GM21526 (cell line): ENCODE measurements around the gene ADRA2A.

Experiments
- ATAC-seq: cut with Tn5 transposase; IDR thresholded peaks from one replicate; pipeline ENCODE4 v1.9.1; 2021; ENCODE audit warnings: moderate library complexity; ENCODE audit not compliant: unreplicated experiment, low FRiP score

The ADRA2A gene

DNA sequence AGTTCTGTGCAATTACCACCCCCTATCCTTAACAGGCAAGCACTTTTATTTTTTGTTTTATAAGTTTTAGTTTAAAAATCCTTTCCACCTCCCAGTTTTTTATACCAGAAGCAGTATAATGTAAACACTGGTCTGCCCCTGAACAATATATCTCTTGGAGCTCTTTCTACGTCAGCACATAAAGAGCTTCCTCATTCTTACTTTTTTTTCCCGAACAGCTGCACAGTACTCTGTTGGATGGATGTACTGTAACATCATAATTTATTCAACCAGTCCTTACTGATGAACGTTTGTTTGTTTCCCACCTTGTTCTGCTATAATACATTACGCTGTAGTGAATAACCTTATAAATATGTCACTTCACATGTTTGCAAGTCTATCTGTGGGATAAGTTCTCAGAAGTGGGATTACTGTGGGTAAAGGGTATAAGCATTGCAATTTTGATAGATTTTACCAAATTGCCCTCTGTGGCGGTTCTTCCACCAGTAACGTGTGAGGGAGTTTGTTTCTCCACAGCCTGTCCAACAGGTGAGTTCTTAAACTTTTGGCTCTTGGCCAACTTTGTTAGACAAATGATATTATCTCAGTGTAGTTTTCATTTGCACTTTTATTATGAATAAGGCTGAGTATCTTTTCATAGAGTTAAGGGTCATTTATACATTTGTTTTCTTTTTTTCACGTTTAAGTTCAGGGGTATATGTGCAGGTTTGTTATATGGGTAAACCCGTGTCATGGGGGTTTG lies 32.8 kb downstream of the ADRA2A start:
- no peak for ATAC-seq

DNA sequence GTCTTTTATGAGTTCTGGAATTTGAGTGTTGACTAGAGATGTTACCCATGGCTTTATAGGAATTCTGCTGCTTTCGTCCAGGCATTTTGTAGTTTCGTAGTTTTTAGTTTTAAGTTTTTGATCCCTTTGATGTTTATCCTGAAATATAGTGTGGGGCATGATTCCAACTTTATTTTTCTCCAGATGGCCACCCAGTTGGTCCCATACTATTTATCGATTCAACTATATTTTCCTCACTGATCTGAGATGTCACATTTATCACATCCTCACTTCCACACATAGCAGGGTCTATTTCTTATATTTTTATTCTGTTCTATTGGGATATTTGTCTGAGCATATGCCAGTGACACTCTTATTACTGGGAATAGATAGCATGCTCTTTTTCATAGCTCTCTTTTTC lies 33.9 kb downstream of the ADRA2A start:
- ATAC-seq: no peak

DNA sequence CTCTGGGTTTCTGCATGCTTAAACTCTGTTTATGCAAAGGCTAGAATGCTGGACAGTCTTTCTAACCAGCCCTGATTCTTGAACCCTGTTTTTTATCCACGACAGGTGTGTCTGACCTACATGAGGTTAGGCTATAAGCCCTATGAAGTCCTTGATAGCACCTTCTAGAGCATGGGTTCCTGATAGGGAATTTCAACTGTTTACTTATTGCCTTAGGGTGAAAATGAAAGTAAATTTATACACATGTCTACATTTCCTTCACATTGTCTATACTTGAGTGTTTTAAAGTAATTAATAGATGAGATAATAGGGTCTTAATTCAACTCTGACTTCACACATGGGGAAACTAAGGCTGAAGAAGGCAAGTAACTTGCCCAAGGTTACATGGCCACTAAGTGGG lies 35.5 kb downstream of the ADRA2A start:
- ATAC-seq: no peak

DNA sequence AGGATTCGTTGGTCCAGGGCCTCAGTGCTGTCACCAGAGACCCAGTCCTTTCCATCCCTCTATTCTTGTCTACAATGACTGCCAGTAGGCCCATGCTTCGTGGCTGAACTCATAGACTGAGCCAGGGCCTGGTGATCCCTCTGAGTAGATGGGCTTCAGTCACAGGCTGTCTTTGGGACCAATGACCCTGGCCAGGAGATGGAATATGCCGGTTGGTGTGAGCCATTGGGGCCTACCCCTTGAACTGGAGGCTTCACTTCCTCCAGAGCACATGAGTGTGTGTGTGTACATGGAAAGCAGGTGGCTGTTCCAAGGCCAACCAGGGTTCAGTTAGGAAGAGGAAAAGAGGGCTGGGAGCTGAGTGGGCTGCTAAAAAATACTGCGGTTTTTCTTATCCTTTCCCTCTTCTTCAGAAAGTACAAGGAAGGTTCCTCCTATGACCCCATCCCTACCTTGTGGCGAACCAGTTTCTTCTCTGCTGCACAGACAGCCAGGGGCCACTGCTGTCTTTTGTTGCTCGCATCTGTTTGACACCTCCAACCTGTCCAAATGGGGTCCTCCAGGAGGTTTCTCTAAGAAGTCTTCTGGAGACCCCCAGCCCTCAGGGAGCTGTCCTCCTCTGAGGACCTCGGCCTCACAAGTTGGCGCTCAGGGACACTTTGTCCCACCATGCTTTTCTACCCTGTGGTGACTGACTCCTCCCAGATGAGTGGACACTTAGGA lies 36.6 kb downstream of the ADRA2A start:
- ATAC-seq: no peak

DNA sequence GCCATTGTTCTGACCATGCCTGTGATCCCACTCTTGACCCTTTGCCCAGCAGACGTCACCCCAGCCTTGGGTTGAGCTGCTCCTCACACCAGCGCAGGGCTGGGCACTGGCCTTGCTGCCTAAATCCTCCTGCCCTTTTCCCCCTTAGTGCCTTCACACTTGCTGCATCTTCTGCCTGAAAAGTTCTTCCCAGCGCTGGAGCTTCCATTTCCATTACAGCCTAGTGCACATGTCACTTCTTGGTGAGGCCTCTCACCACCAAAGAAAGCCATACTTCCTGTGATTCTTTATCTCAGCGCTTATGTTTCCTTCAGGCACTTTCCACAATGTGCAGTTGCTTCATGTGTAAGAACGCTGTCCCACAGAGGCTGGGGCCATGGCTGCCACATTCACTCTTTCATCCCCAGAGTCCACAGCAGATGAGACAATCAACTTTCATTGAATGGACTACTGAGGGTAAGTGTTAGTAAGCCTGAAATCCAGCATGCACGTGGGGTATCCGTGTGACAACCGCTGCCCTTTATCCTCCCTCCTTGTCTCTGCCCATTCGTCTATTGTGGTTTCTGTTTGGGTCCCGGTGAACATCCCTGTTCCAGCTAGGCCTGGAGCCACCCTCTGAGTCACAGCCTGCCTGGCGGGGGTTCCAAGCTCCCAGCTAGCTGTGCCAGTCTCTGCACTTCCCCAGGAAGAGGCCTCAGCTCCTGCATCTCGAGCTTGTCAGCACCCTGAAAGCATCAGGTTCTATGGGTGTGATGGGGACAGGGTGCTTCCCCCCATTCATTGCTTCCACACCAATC lies 37.3 kb downstream of the ADRA2A start:
- ATAC-seq: no peak

DNA sequence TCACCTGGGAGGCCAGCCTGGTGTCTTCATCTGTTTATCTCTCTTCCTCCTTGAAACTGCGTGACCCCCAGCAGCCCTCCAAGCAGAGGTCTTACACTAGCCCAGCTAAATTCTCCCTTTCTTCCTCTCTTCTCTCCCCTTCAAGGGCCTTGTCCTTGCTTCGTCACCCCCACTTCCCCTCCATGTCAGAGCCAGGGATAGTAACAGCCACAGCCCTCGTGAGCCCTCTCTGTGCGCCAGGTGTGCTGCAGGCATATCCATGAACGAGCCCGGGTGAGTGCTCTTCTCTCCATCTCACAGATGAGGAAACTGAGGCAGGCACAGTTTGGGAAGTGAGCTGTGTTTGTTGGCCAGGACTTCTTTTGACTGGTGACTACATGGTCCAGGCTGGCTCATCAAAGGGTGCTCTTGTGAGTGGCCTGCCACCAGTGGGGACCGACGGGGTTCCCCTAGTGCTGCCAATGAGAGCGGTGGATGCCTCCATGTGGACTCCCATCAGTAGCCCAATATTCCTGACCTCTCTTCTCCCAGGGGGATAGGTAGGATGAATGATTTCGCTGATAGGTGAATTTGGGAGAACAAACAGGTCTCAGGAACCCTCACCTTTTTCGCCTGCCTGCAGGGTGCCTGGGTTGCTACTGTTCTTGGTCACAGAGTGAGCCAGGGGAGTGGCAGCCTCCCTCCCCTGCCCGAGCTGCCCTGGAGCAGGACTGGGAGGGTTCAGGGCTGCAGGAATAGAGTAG lies 38.1 kb downstream of the ADRA2A start:
- ATAC-seq: no peak

DNA sequence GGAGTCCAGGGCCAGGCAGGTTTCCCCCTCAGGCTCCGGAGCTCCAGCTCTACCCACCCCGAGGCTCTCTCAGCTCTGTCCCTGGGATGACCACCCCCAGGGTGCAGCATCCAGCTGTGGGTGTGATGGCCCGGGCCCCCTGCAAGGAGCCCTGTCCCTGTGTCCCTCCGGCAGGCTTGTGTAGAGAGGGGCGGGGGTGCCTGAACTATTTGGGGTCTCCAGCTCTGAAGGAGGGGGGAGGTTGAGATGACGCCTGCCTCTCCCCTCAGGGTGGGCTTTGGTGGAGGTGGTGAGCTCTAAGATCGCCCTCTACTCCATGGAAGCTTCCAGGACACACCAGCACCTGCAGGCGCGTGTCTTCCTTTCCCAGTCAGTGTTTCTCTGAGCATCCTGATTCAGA lies 39.4 kb downstream of the ADRA2A start:
- ATAC-seq: no peak

DNA sequence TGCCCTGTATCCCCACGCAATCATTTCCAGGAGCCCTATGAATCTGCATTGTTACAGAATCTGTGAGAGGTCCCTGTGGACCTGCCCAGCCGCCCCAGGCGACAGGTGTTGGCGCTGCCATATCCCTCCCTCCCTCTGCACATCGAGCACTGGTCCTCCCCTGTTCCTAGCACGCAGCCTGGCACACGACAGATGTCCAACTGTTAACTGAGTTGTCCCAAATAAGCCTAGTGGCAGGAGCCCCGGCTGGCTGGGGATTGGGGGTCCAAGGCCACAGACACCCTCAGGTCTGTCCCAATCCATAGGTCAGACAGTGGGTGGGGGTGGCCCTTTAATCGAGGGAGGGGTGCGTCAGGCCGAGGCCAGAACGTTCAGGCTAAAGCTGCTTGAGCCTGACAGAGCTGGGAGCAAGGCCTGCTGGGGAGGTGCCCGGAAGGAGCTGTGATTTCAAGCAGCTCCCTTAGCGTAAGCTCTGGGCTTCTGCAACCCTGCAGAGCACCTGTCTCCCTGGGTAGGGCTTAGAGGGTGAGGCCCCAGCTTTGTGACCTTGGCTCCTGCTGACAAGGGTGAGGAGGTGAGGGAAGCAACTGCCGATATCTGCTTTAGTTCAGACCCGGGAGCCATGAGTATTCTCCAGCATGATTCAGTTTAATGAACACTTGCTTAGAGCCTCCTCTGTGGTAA lies 40.1 kb downstream of the ADRA2A start:
- ATAC-seq: no peak

DNA sequence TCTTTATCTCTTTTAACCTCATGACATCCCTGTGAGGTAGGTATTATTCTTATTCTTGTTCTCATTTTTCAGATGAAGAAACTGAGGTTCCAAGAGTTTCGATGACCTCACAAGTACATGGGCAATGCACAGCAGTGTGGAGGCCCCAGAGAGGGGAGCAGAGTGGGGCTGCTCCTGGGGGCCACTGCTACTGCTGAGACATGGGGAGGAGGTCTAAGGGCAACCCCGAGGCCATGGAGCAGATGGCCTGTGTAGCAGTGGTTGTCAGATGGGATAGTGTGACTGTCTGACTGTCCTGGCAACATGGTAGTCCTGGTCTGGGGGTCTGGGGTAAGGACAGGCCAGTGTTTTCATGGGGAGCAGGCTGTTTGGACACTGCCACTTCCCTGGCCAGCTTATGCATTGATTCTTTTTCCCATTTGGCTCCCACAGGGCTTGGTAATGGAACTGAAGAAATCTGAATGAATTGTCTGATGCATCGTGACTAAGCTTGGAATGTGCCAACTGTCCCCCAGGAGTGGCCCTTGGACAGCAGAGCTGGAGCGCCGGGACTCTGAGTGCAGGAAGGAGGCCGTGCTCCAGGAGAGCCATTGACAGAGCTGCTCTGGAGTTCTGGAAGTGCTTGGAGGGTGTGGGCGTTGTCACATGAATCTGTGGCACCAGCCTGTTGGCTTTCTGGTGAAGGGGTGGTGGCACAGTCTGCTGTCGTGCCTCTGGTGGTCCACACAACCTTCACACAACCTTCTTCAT lies 40.9 kb downstream of the ADRA2A start:
- no peak for ATAC-seq

DNA sequence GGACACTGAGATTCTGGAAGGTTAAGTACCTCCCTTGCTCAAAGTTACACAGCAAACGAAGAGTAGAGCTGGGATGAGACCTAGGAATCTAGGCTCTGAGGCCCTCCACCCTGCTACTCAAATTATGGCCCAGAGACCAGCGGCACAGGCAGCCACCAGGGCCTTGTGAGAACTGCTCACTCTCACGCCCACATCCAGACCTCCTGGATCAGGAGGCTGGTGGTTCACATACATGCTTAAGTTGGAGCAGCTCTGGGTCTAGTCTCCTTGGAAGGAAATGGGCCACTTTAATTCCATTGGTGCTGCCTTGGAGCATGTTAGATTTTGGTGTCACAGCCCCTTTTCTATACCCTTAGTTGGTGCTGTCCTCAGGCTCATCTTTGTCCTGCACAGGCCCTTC lies 41.9 kb downstream of the ADRA2A start:
- no peak for ATAC-seq

DNA sequence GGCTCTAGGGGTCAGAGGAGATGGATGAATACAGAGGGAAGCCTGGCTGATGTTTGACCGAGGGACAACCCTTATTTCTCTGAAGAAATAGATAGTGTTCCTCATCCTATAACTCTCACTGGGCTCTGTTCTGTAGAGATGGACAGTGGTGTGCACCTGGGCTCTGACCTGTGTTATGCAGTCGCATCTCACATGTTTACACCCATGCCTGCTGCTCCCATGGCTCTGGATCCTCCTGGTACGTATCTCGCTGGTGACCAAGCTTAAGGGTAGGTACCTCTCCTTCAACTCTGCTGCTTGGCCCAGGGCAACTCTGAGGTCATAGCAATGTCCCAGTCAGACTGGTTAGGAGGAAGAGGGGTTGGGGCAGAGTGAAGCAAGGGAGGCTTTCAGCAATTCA lies 42.8 kb downstream of the ADRA2A start:
- no peak for ATAC-seq

DNA sequence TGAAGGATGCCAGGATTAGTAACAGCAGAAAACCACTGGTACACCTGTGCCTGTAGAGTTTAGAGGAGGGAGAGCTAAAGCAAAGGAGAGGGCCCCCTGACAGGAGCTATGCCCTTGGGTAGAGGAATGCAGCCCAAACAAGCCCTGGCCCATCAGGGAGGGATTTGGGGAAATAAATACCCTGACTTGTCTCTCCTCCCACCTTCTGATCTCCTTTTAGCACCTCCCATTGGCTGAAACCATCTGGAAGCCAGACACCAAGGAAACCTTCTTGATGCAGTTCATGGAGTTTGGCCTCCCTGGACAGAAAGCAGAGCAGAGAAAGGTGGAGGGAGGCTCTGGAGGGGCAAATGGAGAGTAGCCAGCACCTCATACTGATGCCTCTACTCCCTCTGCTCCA lies 45.3 kb downstream of the ADRA2A start:
- ATAC-seq: no peak

DNA sequence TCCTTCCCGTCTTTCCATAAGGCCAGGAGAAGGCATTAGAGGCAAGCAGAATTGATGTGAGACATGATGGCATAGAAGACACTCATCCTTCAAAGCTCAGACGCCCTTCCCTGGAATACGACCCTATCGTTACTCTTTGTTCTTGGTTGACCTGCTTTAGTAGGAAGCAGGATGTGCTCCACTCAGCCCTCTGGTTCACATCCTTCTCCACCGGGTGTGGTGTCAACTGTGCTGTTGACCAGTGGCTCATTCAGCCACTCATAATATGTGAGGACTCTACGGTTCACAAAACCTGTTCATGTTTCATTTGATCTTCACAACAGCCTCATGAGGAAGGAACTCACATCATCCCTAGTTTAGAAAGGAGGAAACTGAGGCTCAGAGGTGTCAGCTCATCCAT lies 47.1 kb downstream of the ADRA2A start:
- no peak for ATAC-seq

DNA sequence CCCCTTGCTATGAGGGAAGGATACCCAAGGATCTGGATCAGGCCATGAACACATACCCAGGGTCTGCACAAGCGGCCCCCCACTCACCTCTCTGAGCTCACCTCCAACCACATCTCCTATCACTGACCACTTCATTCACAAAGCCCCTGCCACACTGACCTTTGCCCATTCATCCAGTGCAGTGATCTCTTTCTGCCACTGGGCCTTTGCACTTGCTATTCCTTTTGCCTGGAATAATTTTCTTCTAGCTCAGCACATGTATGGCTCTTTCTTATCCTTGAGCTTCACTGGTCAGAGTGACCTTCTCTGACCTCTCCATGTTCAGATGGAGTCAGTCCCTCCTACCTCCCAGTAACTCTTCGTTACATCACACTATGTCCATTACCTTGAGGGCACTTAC lies 48.3 kb downstream of the ADRA2A start:
- ATAC-seq: no peak

DNA sequence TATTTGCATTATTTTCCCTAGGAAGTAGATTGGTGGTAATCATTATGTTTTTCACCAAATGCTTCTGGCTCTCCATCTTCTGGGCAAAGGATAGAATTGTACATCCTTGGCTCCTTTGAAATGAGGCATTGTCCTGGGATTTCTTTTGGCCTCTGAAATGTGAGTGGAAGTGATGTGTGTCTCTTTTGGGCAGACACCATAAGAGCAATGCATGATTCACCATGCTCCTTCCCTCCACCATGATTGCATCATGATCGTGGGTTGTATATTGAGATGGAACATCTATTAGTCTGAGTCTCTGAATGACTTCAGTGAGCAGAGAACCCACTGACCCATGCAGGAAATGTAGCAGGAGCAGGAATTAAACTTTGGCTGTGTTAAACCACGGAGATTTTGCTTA lies 49.2 kb downstream of the ADRA2A start:
- ATAC-seq: no peak

DNA sequence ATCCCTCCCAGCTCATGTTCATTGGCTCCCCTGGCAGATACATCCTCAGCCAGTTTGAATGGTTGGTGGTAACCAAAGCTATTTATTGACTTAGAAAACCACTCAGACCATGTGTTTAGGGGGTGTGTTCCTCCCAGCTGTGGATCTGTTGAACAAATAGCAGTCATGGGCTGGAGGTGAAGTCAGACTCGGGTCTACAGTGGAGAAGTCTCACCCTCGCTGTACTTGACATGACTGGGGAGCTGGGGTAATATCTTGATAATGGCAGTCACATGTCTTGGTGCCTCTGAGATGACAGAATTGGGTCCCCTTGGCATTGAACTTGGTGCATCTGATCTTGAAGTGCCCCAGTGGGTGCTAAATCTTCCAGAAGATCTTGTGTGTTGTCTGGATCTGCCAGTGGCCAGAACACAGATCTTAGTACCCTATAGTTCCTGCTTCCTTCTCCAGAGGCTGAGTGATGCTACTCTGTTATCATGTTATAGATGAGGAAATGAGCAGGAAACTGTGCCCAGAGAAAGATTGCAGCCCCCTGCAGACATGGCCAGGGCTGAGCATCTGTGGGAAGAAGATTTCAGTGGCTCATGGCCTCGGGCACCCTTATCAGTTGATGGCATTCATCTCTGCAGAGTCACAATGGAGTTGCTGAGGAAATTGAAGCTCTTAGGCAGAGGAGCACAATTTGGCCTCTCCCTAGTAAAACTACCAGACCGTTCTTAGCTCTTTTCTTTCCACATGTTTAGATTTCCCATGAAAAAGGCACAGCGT lies 50.4 kb downstream of the ADRA2A start:
- no peak for ATAC-seq

DNA sequence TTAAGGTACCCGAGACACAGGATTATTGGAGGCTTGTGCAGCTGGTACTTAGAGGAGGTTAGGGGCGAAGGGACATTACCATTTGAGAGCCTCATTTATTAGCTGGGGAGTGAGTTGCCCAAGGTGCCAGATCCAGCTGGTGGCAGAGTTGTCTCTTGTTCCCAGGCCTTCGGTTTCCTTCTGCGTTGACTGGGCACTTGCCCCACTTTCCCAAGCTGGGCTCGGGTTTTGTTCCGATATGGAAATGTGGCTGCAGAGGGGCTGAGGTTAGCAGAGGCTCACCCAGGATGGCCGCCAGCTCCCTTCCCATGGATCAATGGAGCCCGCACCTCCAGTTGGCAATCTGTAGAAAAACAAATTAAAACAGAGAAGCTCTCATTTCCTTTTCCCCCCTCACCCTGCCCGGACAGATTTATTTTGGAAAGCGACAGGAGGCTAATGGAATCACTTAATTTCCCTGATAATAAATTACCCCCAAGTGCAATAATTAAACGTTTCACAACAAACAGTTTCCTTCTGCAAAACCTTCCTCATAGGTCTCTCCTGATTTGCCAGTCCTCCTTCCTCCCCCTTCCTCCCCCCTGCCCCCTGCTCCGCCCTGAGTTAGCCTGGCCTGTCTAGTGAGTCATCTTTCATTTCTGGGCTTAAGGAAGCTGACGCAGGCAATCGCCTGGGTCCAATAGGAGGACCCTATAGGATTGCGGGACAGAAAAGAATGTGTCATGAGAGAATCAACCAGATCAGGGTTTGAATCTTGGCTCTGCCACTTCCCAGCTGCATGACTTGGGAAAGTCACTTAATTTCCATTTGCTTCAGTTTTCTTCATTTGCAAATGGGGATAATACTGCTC lies 51.7 kb downstream of the ADRA2A start:
- ATAC-seq: no peak

DNA sequence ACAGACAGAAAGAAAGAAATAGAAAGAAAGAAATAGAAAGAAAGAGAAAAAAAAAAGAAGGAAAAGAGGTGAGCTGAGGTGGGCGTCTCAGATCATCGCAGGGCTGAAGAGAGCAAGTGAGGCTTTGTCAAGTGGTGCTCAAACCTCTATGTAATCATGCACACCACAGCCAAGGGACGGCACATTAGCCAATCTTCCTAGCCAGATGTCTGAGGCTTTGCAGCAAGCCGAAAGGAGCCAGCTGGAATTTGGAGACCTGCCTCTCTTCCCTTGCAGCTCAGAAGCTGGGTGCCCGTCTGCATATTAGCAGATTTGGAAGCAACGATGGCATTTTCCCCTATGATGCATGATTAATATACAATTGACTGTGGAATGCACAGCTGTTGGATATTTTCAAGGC lies 52.5 kb downstream of the ADRA2A start:
- ATAC-seq: no peak
